Fibroblast of villous mesenchyme (primary cell): Measurements from ENCODE around the gene HDAC11. TPM values are rescaled to one million over a fixed set of nuclear protein-coding genes. Genes with fewer than 3 reads are reported as not detected.

ENCODE experiments used
- DNase-seq: peaks from one replicate; pipeline ENCODE4 v3.0.0-alpha.2; 2010; ENCODE audit warnings: low read depth
- H3K4me3 ChIP-seq: 2 replicates; pipeline ENCODE4 v1.5.1; 2011; ENCODE audit warnings: low read depth, mild to moderate bottlenecking, low read length
- CTCF ChIP-seq: IDR thresholded peaks from 2 replicates; pipeline ENCODE4 v1.5.1; 2012; ENCODE audit warnings: low read depth, mild to moderate bottlenecking, low read length; ENCODE audit not compliant: insufficient read depth
- total RNA-seq: library from RNA; depleted of rRNA; stranded (reverse); fragments of >200 nt; gene quantifications from 2 replicates; pipeline ENCODE4 v1.2.3, GENCODE V29; 2012

HDAC11 gene
- total RNA-seq, 1 donor = 9.5 TPM

- peak; percentile 54 for DNase-seq
- peak; percentile 66 for TF ChIP-seq CTCF
- H3K4me3 ChIP-seq = peak overlapping the region; percentile 72
Measured at GRCh38 chr3:13452490-13453335, 27.4 kb upstream of the HDAC11 start.

GRCh38 chr3:13455644-13456043, 24.5 kb upstream of the HDAC11 start:
- H3K4me3 ChIP-seq = no peak overlapping the region
- no peak for TF ChIP-seq CTCF
- DNase-seq = no peak

GRCh38 chr3:13457593-13457992, 22.5 kb upstream of the HDAC11 start:
- no peak overlapping the region for H3K4me3 ChIP-seq
- DNase-seq = peak; percentile 59
- TF ChIP-seq CTCF = no peak

- no peak for TF ChIP-seq CTCF
- DNase-seq = no peak
- H3K4me3 ChIP-seq = no peak overlapping the region
Measured at GRCh38 chr3:13459605-13460340, 20.3 kb upstream of the HDAC11 start.

GRCh38 chr3:13460341-13460736, 19.8 kb upstream of the HDAC11 start:
- DNase-seq = no peak
- no peak for TF ChIP-seq CTCF
- H3K4me3 ChIP-seq = no peak overlapping the region

- peak; percentile 80 for TF ChIP-seq CTCF
- H3K4me3 ChIP-seq = no peak overlapping the region
- peak; percentile 72 for DNase-seq
Measured at GRCh38 chr3:13461169-13462124, 18.7 kb upstream of the HDAC11 start.
